HEK293 (cell line): ENCODE results near the gene RPS23.

Experiments used
- CTCF ChIA-PET: fragments of 350-600 bp; formaldehyde crosslinking; extraction: SDS; loops from one replicate; lab custom pipeline; 2021; ENCODE audit warnings: antibody characterized with exemption; lab: Yijun Ruan, JAX
- POLR2A ChIA-PET: fragments of 300-600 bp; formaldehyde crosslinking; extraction: SDS; loops from one replicate; lab custom pipeline; 2020; ENCODE audit warnings: antibody characterized with exemption, inconsistent platforms; lab: Yijun Ruan, JAX
- H3K27ac ChIP-seq: fragments of 200-500 bp; sonication (Bioruptor generic); 2 replicates; pipeline ENCODE4 v1.5.1; 2014; ENCODE audit warnings: low read depth, low read length, control low read depth, inconsistent platforms; ENCODE audit errors: extremely low read depth
- H3K36me3 ChIP-seq, 2 experiments: fragments of 200-500 bp in 1 of 2; sonication (Bioruptor generic) in 1 of 2; 1 replicate in 1 of 2; 2 replicates in 1 of 2; pipeline ENCODE4 v1.5.1; 2014 to 2017; ENCODE audit warnings: inconsistent platforms in 2 of 2, low read length in 2 of 2; ENCODE audit not compliant: control insufficient read depth in 2 of 2, insufficient read depth in 1 of 2
- H3K4me1 ChIP-seq: fragments of 200-500 bp; sonication (Bioruptor generic); 2 replicates; pipeline ENCODE4 v1.5.1; 2014; ENCODE audit warnings: mild to moderate bottlenecking, low read length, inconsistent platforms; ENCODE audit not compliant: control insufficient read depth, insufficient read depth
- H3K4me3 ChIP-seq: 2 replicates; pipeline ENCODE4 v1.5.1; 2011; ENCODE audit warnings: low read depth, mild to moderate bottlenecking, control low read depth, low read length, moderate library complexity
- H3K9me3 ChIP-seq: fragments of 200-500 bp; sonication (Bioruptor generic); 2 replicates; pipeline ENCODE4 v1.5.1; 2014; ENCODE audit warnings: low read depth, low read length, inconsistent platforms; ENCODE audit not compliant: control insufficient read depth, insufficient read depth
- FEZF1 ChIP-seq: fragments of 450-650 bp; formaldehyde crosslinking; IDR thresholded peaks from 2 replicates; pipeline ENCODE4 v1.5.1; 2016; ENCODE audit warnings: missing biosample characterization, missing genetic modification characterization
- HOXD13 ChIP-seq: sonication (generic); formaldehyde crosslinking; IDR thresholded peaks from 2 replicates; pipeline ENCODE4 v1.8.0; 2022; ENCODE audit warnings: missing genetic modification reagents, borderline replicate concordance
- MEIS1 ChIP-seq: sonication (generic); formaldehyde crosslinking; IDR thresholded peaks from 2 replicates; pipeline ENCODE4 v1.8.1; 2022; ENCODE audit warnings: missing genetic modification reagents, mild to moderate bottlenecking, borderline replicate concordance
- PRDM1 ChIP-seq: fragments of 450-650 bp; formaldehyde crosslinking; IDR thresholded peaks from 2 replicates; pipeline ENCODE4; 2016; ENCODE audit warnings: missing biosample characterization, missing genetic modification characterization
- RBAK ChIP-seq: fragments of 450-650 bp; formaldehyde crosslinking; IDR thresholded peaks from 2 replicates; pipeline ENCODE4 v1.5.1; 2016; ENCODE audit warnings: missing biosample characterization, missing genetic modification characterization
- SCRT1 ChIP-seq: fragments of 450-650 bp; formaldehyde crosslinking; IDR thresholded peaks from 2 replicates; pipeline ENCODE4 v1.5.1; 2016; ENCODE audit warnings: missing biosample characterization, missing genetic modification characterization, borderline replicate concordance
- SCRT2 ChIP-seq: fragments of 450-650 bp; formaldehyde crosslinking; IDR thresholded peaks from 2 replicates; pipeline ENCODE4 v1.5.1; 2016; ENCODE audit warnings: missing biosample characterization, missing genetic modification characterization
- ZNF114 ChIP-seq: fragments of 450-650 bp; formaldehyde crosslinking; IDR thresholded peaks from 2 replicates; pipeline ENCODE4 v1.5.0; 2017; ENCODE audit warnings: missing biosample characterization, missing genetic modification characterization
- ZNF121 ChIP-seq: fragments of 450-650 bp; formaldehyde crosslinking; IDR thresholded peaks from 2 replicates; pipeline ENCODE4 v1.5.1; 2016; ENCODE audit warnings: missing biosample characterization, missing genetic modification characterization
- ZNF2 ChIP-seq: fragments of 450-650 bp; formaldehyde crosslinking; IDR thresholded peaks from 2 replicates; pipeline ENCODE4 v1.5.1; 2016; ENCODE audit warnings: missing biosample characterization, missing genetic modification characterization
- ZNF221 ChIP-seq: fragments of 450-650 bp; formaldehyde crosslinking; IDR thresholded peaks from 2 replicates; pipeline ENCODE4 v1.5.1; 2017; ENCODE audit warnings: missing biosample characterization, missing genetic modification characterization, borderline replicate concordance
- ZNF335 ChIP-seq: fragments of 450-650 bp; formaldehyde crosslinking; conservative IDR thresholded peaks from 2 replicates; pipeline ENCODE4 v1.5.1; 2016; ENCODE audit warnings: missing biosample characterization, missing genetic modification characterization
- ZNF48 ChIP-seq: fragments of 450-650 bp; formaldehyde crosslinking; IDR thresholded peaks from 2 replicates; pipeline ENCODE4 v1.5.1; 2016; ENCODE audit warnings: missing biosample characterization, missing genetic modification characterization
- ZNF610 ChIP-seq: fragments of 450-650 bp; formaldehyde crosslinking; IDR thresholded peaks from 2 replicates; pipeline ENCODE4 v1.5.1; 2016; ENCODE audit warnings: missing biosample characterization, missing genetic modification characterization, borderline replicate concordance
- ZNF76 ChIP-seq: fragments of 450-650 bp; formaldehyde crosslinking; IDR thresholded peaks from 2 replicates; pipeline ENCODE4; 2016; ENCODE audit warnings: low read depth, missing biosample characterization, missing genetic modification characterization, borderline replicate concordance
- ZSCAN30 ChIP-seq: fragments of 450-650 bp; IDR thresholded peaks from 2 replicates; pipeline ENCODE4 v1.5.1; 2018; ENCODE audit warnings: missing biosample characterization, mild to moderate bottlenecking, missing genetic modification characterization, moderate library complexity
- TF ChIP-seq, protein P1 (sequence below): fragments of 450-650 bp; formaldehyde crosslinking; IDR thresholded peaks from 2 replicates; pipeline ENCODE4 v1.5.1; 2016; ENCODE audit warnings: missing biosample characterization, missing genetic modification characterization, borderline replicate concordance
- TF ChIP-seq, protein P2 (sequence below): fragments of 450-650 bp; formaldehyde crosslinking; IDR thresholded peaks from 2 replicates; pipeline ENCODE4 v1.5.1; 2016; ENCODE audit warnings: missing biosample characterization, missing genetic modification characterization
- TF ChIP-seq, protein P3 (sequence below): fragments of 450-650 bp; formaldehyde crosslinking; IDR thresholded peaks from 2 replicates; pipeline ENCODE4 v1.5.1; 2016; ENCODE audit warnings: missing biosample characterization, missing genetic modification characterization

Gene RPS23

DNA sequence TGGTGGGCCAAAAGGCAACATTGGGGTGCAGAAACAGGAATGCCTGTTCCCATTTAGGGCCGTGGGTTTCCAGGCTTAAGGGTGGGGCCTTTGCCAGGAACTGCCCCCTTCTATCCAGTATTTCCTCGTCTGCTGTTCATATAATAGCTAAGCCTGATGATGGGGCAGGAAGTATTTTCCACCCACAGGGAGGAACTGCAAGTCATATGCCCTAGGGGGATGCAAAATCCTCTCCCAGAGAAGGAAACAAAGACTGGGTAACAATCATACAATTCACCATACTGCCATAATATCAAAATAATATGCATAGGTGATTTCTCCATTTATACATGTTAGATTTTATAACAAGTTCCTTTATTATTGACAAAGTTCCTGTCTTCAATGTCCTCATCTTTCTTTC is 20.5 kb upstream of the RPS23 start:
- Histone ChIP-seq H3K27ac (no peak overlapping the region), H3K4me1 (no peaks in the 10 kb centered on the region), H3K4me3 (no peak overlapping the region), H3K36me3 (no peaks in the 10 kb centered on the region), H3K9me3 (no peaks in the 10 kb centered on the region)
- ChIA-PET POLR2A (no interaction called here), CTCF (interaction anchor here (0.8 to 1.1 kb wide), 2 partner anchors 9 to 121 kb away, joined by 3 read pairs; no protein-coding TSS in a partner anchor)
- TF ChIP-seq ZNF48 (tag by site-specific recombination) = no peak
- no peak for TF ChIP-seq RBAK
- TF ChIP-seq ZNF76 (tag by site-specific recombination) = no peak
- no peak for TF ChIP-seq ZNF610 (tag by site-specific recombination)
- TF ChIP-seq, protein P1, sequence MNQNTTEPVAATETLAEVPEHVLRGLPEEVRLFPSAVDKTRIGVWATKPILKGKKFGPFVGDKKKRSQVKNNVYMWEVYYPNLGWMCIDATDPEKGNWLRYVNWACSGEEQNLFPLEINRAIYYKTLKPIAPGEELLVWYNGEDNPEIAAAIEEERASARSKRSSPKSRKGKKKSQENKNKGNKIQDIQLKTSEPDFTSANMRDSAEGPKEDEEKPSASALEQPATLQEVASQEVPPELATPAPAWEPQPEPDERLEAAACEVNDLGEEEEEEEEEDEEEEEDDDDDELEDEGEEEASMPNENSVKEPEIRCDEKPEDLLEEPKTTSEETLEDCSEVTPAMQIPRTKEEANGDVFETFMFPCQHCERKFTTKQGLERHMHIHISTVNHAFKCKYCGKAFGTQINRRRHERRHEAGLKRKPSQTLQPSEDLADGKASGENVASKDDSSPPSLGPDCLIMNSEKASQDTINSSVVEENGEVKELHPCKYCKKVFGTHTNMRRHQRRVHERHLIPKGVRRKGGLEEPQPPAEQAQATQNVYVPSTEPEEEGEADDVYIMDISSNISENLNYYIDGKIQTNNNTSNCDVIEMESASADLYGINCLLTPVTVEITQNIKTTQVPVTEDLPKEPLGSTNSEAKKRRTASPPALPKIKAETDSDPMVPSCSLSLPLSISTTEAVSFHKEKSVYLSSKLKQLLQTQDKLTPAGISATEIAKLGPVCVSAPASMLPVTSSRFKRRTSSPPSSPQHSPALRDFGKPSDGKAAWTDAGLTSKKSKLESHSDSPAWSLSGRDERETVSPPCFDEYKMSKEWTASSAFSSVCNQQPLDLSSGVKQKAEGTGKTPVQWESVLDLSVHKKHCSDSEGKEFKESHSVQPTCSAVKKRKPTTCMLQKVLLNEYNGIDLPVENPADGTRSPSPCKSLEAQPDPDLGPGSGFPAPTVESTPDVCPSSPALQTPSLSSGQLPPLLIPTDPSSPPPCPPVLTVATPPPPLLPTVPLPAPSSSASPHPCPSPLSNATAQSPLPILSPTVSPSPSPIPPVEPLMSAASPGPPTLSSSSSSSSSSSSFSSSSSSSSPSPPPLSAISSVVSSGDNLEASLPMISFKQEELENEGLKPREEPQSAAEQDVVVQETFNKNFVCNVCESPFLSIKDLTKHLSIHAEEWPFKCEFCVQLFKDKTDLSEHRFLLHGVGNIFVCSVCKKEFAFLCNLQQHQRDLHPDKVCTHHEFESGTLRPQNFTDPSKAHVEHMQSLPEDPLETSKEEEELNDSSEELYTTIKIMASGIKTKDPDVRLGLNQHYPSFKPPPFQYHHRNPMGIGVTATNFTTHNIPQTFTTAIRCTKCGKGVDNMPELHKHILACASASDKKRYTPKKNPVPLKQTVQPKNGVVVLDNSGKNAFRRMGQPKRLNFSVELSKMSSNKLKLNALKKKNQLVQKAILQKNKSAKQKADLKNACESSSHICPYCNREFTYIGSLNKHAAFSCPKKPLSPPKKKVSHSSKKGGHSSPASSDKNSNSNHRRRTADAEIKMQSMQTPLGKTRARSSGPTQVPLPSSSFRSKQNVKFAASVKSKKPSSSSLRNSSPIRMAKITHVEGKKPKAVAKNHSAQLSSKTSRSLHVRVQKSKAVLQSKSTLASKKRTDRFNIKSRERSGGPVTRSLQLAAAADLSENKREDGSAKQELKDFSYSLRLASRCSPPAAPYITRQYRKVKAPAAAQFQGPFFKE (tag by site-specific recombination) = no peak
- no peak for TF ChIP-seq ZNF2 (tag by site-specific recombination)
- TF ChIP-seq PRDM1 (tag by site-specific recombination) = no peak
- TF ChIP-seq ZSCAN30 (tag by site-specific recombination) = no peak
- TF ChIP-seq HOXD13 = no peak
- TF ChIP-seq FEZF1 (tag by site-specific recombination) = no peak
- TF ChIP-seq ZNF335 (tag by site-specific recombination) = no peak
- no peak for TF ChIP-seq ZNF221 (tag by site-specific recombination)
- TF ChIP-seq ZNF114 (tag by site-specific recombination) = no peak
- TF ChIP-seq, protein P2, sequence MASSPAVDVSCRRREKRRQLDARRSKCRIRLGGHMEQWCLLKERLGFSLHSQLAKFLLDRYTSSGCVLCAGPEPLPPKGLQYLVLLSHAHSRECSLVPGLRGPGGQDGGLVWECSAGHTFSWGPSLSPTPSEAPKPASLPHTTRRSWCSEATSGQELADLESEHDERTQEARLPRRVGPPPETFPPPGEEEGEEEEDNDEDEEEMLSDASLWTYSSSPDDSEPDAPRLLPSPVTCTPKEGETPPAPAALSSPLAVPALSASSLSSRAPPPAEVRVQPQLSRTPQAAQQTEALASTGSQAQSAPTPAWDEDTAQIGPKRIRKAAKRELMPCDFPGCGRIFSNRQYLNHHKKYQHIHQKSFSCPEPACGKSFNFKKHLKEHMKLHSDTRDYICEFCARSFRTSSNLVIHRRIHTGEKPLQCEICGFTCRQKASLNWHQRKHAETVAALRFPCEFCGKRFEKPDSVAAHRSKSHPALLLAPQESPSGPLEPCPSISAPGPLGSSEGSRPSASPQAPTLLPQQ (tag by site-specific recombination) = no peak
- TF ChIP-seq MEIS1 (CRISPR knock-in tag) = no peak
- TF ChIP-seq ZNF121 (tag by site-specific recombination) = no peak

DNA sequence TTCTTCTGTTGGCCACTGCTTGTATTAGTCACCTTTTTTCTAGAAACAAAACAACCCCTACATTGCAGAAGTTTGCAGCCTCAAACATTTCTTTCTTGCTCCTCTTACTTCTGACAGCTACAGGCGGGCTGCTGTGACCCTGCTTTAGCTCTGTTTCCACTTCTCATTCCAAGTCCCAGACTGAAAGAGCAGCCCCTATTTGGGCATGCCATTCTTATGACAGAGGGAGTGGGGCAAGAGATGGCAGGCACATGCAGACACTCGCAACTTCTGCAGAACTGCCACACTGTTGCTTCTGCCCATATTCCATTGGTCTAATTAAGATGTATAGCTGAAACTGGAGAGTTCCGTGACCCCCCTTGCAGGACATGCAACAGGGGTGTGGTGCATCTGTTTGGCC is 19.6 kb upstream of the RPS23 start:
- H3K27ac ChIP-seq = no peak overlapping the region
- no peaks in the 10 kb centered on the region for H3K9me3 ChIP-seq
- CTCF ChIA-PET = interaction anchor here (0.8 to 1.1 kb wide), 2 partner anchors 10 to 120 kb away, joined by 3 read pairs; no protein-coding TSS in a partner anchor
- POLR2A ChIA-PET = no interaction called here
- H3K4me3 ChIP-seq = no peak overlapping the region
- no peaks in the 10 kb centered on the region for H3K4me1 ChIP-seq
- no peaks in the 10 kb centered on the region for H3K36me3 ChIP-seq
- TF ChIP-seq SCRT1 (0 out of 2 replicates have a peak, but pooled peaks have one; percentile 40), SCRT2 (tag by site-specific recombination) (peak; percentile 52; the same call in 1 of the 2 replicates), ZSCAN30 (tag by site-specific recombination) (no peak)
- TF ChIP-seq, protein P3, sequence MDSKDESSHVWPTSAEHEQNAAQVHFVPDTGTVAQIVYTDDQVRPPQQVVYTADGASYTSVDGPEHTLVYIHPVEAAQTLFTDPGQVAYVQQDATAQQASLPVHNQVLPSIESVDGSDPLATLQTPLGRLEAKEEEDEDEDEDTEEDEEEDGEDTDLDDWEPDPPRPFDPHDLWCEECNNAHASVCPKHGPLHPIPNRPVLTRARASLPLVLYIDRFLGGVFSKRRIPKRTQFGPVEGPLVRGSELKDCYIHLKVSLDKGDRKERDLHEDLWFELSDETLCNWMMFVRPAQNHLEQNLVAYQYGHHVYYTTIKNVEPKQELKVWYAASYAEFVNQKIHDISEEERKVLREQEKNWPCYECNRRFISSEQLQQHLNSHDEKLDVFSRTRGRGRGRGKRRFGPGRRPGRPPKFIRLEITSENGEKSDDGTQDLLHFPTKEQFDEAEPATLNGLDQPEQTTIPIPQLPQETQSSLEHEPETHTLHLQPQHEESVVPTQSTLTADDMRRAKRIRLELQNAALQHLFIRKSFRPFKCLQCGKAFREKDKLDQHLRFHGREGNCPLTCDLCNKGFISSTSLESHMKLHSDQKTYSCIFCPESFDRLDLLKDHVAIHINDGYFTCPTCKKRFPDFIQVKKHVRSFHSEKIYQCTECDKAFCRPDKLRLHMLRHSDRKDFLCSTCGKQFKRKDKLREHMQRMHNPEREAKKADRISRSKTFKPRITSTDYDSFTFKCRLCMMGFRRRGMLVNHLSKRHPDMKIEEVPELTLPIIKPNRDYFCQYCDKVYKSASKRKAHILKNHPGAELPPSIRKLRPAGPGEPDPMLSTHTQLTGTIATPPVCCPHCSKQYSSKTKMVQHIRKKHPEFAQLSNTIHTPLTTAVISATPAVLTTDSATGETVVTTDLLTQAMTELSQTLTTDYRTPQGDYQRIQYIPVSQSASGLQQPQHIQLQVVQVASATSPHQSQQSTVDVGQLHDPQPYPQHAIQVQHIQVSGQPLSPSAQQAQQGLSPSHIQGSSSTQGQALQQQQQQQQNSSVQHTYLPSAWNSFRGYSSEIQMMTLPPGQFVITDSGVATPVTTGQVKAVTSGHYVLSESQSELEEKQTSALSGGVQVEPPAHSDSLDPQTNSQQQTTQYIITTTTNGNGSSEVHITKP (tag by site-specific recombination) = no peak
